HG03565 (cell line): ENCODE measurements around the gene DIPK1B.
"Not testable (repeated sequence)": the region's sequence is repeated elsewhere in the genome, so short reads cannot be mapped to it uniquely, and the experiment has no call there.

Experiments used
- ATAC-seq: cut with Tn5 transposase; IDR thresholded peaks from one replicate; pipeline ENCODE4 v1.9.1; 2021; ENCODE audit warnings: mild to moderate bottlenecking, moderate library complexity; ENCODE audit not compliant: unreplicated experiment

The DIPK1B gene

DNA sequence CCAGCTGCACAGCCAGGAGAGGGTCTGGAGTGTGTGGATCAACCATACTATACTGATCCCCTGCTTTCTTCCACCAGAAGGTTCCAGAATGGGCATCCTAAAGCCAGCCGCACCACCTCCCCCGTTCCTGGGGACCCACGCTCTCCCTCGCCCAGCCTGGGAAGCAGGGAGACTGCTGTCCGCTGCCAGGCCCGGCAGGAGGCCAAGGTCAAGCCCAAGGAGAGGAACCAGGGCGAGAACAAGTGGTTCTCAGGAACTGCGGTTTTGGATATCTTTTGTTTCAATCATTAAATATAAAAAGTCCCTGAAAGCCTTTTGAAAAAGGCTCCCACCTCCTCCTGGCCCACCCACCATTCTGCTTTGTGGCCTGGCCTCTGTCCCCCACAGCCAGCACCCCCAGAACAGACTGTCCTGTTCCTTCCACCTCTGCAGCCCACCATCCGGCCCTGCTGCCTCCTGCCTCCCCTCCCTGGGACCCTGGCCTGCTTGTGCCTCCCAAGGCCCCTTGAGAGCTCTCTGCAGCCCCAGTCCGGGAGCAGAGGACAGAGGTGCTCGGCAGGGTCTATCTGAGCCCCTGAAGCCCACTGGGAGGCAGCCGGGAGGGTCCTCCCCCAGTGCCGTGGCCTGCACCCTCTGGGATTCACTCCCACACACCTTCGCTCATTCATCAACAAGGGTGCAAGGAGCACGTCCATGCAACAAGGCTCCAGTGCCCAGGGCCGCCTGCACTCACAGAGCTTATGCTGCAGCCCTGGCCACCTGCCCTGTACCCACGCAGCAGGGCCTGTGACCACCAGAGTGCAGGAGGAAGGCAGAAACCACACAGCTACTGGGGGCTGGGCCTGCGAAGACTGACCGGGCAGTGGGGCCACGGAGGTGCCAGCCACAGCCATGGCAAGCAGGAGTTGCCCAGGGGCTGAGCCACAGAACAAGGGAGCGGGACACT lies 36.6 kb downstream of the DIPK1B start:
- ATAC-seq, result no peak

DNA sequence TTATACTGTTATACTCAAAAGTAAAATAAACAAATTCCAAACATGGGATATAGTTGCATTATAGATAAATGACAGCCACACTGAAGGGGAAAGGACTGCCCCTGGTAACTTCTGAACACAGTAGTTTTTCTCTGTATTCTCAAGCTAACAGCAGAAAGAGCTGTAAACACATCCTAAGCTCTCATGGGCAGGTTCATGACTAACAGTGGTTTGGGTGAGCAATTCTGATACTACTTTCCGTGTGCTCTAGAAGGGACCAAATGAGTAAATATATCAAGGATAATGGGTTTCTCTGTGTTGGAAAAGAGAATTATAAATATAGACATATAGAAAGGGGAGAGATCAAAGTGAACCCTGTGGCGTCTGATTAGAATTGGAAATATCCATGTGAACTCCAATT lies 38.2 kb downstream of the DIPK1B start:
- ATAC-seq, result no peak

DNA sequence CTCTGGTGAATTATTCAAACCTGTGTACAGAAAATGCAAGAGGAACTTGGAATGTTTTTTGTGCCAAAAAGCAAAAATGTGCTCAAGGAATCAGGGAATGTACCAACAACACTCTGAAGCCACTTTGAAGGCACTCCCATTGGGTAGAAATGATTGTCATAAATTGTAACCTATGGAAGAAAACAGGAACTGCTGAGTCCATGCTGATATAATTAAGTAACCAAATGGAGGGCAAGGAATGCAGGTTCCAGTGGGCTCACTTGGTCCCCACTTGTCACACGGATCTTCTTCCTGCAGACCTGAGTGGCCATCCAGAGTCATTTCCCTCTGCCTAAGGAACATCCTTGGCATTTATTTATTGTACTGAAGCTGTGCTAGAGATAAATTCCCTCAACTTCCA lies 38.9 kb downstream of the DIPK1B start:
- ATAC-seq, result no peak

DNA sequence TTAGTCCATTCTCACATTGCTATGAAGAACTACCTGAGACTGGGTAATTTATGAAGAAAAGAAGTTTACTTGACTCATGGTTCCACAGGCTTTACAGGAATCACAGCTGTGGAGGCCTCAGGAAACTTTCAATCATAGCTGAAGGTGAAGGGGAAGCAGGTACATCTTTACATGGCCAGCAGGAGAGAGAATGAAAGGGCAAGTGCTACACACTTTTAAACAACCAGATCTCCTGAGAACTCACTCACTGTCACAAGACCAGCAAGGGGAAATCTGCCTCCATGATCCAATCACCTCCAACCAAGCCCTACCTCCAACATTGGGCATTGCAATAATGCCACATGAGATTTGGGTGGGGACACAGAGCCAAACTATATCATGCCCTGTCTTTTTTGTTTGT lies 39.4 kb downstream of the DIPK1B start:
- no peak for ATAC-seq

DNA sequence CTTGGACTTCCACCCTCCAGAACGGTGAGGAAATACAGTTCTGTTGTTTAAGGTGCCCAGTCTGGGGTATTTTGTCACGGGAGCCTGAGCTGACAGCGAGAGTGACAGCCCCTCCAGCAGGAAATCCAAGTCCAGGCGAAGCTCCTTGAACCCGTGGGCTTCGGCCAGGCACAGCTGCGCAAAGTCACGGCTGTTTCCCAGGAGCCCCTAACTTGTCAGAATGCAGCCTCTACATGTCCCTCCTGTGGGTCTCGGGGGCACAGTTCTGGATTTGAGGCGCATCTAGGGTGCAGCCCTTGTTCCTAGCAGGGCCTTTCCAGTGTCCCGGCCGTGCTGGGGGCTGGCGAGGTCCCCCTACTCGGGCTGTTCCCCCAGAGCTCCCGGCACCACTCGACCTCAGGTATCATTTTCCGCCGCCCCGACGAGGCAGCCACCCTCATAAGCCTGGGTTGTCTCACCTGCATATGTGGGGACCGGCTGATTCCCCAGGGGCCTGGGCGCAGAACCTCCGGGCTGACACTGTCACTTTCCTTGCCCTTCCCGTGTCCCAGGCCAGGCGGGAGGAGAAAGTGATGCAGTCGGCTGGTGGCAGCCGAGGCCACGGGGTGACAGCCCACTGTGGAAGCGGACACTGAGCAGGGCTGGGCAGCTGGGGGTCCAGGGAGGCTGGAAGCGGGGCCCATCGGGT lies 41.1 kb downstream of the DIPK1B start:
- ATAC-seq, result no peak

DNA sequence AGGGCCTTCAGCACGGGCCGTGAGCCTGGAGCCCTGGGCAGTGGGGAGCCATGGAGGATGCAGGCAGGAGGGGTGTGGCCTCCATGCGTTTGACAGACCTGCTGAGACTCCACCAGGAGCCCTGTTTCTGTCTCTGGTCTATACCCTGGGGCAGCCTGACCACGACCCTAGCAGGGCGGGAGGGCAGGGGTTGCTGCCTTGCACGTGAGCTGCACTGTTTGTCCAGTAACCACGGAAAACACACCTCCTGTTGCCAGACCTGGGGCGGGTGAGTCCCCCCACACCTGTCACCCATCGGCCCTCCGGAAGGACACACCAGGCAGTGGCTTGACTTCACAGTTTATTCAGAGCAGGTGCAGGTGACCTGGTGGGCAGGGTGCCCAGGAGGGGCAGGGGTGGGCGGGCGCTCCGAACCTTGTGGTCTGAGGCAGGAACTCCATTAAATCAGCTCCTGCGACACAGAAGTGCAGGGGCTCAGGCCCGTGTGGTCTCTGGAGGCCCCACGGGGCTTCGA lies 41.7 kb downstream of the DIPK1B start:
- ATAC-seq, result no peak

DNA sequence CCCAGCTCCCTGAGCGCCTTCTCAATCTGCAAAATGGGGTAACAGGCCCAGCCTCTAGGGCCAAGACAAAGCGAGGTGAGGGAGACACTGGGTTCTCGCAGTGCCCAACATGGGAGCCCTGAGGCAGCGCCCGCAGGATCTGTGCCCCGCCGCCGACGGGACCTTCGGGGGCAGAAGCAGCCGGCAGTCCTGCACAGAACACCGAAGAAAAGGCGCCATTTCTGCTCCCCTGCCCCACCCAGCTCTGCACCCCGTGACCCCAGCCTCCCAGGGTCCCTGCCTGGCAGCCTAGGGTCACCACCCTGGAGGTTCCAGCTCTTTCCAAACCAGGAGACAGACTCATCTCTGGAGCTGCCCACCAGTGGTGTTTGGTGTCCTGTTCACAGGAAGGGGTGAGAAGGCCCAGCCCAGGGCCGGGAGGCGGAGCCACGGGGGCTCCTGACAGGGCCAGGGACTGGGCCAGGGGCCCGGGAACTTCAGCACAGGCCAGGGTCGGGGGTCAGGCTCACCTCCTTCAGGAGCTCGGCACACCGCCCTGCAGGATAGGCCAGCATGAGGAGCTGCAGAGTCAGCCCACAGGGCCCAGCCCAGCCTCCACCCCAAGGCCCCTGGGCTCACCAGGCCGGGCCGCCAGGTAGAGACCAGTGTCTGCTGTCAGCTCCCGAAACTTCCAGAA lies 42.4 kb downstream of the DIPK1B start:
- no peak for ATAC-seq

DNA sequence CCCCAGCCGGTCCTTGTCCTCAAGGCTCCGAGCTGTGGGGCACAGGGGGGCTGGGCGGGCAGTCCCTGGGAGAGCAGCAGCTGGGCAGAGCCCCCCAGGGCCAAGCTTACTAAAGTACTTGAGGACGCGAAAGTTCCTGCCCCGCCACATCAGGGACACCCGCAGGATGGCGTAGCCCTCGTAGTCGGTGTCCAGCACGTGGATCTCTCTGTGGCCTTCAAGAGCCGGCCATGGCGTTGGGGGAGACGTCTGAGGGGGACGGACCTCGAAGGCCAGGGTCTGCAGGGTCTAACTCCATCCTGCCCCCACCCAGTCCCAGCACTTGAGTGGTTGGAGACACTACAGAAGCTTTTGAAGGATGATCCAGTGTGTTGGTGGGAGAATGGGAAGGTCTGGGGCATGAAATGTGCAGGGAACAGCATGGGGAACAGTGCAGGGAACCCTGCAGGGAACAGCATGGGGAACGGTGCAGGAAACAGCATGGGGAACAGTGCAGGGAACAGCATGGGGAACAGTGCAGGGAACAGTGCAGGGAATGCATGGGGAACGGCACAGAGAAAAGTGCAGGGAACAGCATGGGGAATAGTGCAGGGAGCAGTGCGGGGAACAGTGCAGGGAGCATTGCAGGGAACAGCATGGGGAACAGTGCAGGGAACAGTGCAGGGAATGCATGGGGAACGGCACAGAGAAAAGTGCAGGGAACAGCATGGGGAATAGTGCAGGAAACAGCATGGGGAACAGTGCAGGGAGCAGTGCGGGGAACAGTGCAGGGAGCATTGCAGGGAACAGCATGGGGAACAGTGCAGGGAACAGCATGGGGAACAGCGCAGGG lies 43.1 kb downstream of the DIPK1B start:
- ATAC-seq, result not testable (repeated sequence)

DNA sequence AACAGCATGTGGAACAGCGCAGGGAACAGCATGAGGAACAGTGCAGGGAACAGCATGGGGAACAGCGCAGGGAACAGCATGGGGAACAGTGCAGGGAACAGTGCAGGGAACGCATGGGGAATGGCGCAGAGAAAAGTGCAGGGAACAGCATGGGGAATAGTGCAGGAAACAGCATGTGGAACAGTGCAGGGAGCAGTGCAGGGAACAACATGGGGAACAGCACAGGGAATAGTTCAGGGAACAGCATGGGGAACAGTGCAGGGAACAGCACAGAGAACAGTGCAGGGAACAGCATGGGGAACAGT lies 43.7 kb downstream of the DIPK1B start:
- ATAC-seq, result no peak

DNA sequence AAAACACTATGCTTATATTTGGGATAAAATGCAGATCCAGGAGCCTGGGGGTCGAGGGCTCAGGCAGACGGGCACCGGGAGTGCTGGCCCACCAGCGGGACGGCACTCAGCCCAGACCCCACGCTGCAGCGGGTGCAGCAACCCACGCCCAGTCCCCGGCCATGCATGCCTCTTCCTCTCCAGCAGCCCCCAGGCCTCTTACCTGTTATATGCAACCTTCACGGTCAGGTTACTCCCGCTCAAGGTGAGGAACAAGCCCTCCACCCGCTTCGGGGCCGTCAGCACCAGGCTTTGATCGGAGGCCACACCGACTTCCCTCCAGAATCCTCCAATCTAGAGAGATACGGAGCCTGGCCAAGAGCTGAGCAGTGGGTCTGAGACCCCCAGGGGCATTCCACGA lies 44.5 kb downstream of the DIPK1B start:
- ATAC-seq, result no peak

DNA sequence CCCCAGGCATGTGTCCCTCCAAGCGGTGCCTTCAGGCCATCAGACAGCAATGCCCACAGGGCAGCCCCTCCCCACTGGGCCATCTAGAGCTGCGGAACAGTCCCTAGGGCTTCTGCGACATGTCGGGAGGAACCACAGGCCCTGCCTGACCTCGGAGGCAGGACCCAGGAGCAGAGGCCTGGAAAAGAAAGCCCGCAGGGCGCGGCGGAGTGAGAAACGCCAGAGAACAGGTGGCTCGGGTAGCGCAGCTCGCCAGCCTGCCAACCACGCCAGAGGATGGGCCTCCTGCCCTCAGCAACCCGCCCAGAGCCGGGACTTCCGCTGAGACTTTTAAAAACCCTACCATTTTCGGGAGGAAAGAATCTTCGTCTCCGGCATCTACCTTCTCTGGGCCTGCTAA lies 45.0 kb downstream of the DIPK1B start:
- no peak for ATAC-seq

DNA sequence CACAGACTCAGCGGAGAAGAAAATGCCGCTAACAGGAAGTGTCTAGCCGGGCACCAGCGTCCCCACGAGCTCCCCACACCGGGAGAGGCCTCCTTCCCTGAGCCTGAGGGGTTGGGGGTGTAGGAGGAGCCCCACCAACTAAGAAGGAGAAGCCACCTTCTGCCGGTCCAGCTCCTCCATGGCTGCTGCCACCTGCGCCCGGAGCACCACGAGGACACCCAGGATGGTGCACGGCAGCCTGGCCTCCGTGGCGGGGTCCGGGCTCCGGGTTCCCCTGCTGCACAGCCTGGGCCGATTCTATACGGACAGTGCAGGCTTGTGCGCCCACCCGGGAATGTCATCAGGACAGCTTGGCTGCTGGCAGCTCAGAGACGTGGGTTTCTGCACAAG lies 45.4 kb downstream of the DIPK1B start:
- ATAC-seq, result no peak

DNA sequence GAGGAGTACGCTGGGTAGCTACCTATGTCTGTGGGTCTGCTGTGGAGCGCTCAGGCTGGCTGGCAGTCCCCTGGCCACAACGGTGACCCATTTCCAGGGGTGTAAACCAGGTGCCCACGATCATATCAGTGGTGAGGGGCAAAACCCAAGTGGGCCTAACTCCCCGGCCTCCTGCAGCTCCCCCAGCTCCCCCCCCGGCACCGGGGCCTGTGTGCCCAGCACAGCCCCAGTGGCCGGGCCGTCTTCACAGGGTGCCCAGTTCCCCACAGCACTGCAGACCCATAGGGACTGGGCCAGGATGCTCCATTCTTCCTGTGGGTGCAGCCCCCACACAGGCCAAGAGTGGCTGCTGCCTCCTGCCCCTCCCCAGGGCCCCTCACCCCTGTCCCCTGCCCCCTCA lies 46.6 kb downstream of the DIPK1B start:
- ATAC-seq, result no peak

DNA sequence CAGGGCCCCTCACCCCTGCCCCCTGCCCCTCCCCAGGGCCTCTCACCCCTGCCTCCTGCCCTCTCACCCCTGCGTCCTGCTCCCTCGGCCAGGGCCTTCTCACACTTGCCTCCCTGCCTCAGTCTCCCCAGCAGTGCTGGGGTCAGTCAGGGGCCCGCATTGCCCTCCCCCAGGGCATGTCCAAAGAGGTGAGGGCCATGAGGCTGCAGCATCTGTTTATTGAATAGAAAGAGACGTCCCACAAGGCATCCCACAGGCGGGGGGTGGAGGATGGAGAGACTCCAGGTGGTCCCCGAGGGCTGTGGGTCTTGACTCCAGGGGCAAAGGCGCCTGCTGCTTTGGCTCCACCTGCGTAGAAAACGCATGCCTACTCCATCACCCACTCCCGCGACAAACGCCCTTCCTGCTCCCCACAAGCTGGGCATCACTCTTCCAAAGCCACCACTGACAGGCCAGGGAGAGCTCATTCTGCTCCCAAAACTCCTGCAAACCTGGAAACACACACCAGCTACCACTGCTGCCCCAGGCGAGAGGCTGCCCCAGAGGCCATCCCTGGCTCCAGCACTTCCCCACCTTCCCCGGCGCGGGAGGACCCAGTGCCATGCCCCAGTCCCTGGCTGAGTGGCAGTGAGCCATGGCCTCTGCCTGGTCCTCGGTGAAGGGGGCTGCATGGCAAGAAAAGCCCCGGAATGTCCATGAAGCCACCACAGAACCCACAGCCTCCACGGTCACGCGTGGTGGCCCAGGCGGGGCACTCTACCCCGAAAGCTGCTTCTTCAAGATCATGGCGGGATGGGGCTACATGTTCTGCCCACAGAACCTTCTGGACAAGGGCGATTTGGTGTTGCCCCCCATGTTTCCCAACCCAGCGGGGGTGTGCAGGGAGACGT lies 47.3 kb downstream of the DIPK1B start:
- no peak for ATAC-seq

DNA sequence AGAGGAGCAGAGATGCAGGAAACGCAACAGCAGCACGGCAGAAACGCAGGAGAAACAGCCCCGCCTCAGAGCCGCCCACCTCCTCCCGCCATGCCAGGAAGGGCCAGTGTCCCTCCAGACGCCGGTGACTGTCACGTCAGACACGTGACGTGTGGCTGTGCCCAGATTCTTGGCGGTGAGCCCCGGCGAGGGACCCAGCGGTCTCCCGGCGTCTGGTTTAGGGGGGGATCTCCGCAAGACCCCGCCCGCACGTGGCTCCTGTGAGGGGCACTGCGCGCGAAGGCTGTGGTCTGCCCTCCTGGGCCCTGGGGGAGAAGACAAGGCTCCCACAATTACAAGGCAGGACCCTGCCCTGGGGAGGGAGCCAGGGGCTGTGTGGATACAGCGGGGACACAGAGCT lies 48.1 kb downstream of the DIPK1B start:
- ATAC-seq, result no peak

DNA sequence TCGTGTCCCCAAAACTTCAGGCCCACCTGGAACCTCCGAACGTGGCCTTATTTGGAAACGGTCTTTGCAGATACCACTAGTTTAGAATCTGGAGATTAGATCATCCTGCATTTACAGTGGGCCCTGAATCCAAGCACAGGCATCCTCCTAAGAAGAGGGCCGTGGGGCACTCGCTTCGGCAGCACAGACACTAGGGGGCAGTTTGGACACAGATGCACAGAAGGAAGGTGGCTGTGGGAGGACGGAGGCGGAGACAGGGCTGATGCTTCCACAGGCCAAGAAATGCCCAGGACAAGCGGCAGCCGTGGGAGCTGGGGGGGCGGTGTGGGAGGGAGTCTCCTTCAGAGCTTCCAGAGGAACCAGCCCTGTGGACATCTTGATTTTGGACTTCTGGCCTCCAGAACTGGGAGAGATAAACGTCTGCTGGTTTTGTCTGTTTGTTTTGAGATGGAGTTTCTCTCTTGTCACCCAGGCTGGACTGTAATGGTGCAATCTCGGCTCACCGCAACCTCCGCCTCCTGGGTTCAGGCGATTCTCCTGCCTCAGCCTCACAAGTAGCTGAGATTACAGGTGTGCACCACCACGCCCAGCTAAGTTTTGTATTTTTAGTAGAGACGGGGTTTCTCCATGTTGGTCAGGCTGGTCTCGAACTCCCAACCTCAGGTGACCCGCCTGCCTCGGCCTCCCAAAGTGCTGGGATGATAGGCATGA lies 48.6 kb downstream of the DIPK1B start:
- not testable (repeated sequence) for ATAC-seq

DNA sequence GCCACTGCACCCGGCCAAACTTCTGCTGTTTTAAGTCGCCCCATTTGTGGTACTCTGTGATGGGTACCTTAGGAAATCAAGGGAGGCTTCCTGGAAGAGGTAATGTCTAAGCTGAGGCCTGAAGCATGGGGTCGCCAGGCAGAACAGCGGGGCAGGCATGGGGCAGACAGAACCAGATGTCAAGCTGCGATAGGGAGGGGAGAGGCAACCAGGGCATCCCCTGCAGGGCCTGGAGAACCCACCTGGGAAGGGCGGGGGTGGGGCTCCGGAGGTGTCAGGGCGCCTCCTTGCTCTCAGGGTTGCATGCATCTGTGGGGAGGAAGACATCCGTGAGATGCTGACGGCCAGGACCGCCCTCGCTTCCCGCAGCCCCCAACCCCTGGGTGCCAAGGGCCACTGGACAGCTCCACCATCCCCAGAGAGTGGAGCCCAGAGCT lies 49.2 kb downstream of the DIPK1B start:
- no peak for ATAC-seq

DNA sequence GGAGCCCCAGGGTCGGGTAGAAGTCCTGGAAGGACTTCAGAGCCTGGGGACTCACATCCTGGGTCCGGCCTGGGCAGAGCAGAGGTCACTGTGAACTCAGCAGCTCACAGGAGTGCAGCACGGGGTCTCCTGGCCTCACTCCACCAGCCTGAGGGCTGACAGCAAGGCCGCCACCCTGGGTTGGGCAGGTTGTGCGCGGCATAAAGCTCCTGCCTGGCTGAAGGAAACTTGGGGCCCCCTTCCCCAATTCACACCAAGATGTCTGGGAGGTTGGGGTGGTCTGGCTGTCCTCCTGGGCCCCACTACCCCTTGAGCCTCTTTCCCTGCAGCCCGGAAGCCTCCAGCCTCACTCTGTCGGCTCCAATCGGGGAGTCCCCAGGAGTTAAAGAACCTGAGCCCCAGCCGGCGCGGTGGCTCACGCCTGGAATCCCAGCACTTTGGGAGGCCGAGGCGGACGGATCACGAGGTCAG lies 49.9 kb downstream of the DIPK1B start:
- no peak for ATAC-seq
